ENCODE measurements around the gene BMX.

The BMX gene

GRCh38 chrX:15505101-15505500 is 4.5 kb downstream of the BMX start:
- DNase-seq (ENCODE audit: low read depth in 1 of 2, low spot score in 1 of 2): no peak

- DNase-seq (ENCODE audit: low read depth in 1 of 2, low spot score in 1 of 2): no peak
Measured at GRCh38 chrX:15507005-15507404, 6.4 kb downstream of the BMX start.

- DNase-seq (ENCODE audit: low read depth in 1 of 2, low spot score in 1 of 2): no peak
Measured at GRCh38 chrX:15509845-15510244, 9.2 kb downstream of the BMX start.

DNA sequence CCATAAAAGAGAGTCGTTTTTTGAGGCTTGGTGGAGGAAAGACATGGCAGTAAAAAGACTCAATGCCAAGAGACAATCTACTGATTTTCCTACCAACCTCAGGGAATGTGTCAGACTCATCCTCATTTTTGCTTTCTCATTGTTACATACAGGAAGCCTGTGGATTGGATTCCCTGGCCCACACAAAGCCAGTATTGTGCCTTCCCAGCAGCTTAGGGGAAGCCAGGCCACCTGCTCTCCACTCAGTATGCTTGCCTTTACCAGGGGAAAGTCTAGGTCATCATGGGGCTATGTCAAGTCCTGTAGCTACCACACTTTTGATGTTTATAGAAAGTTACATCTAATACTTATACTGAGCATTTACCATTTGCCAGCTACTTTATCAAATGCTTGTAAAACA is 11.0 kb downstream of the BMX start:
- no peak for DNase-seq (ENCODE audit: low read depth in 1 of 2, low spot score in 1 of 2)

GRCh38 chrX:15512401-15512965 is 11.9 kb downstream of the BMX start:
- no peak for DNase-seq (ENCODE audit: low read depth in 1 of 2, low spot score in 1 of 2)

DNA sequence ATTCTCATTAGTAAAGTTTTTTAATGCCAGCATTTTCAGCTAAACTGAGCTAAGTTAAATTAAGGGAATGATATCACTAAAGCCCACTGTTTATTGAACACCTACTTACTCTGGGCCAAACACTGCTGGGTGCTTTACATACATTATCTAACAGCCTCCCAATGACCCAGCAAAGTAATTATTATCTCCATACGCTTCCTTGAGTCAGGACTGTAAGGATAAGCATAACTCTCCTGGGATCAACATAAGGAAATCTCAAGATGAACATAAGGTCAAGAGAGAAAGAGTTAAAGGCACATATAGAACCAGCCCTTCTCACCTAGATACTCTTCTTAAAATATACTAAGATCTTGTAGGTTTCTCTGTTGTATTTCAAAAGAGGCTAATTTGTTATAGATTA is 13.7 kb downstream of the BMX start:
- no peak for DNase-seq (ENCODE audit: low read depth in 1 of 2, low spot score in 1 of 2)

DNA sequence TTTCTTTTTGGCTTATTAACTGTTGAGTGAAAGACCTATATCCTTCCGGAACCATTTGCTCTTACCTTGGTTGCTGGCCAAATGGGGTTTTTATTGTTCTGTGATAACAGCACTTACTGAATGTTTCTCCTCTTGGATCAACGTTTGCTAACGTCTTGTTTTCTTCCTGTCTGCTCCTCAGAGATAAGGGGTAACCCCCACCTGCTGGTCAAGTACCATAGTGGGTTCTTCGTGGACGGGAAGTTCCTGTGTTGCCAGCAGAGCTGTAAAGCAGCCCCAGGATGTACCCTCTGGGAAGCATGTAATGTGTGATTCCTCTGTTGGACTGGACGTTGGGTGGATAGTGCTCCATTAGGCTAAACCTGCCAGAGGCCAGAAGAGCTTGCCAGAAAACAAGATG is 15.3 kb downstream of the BMX start:
- no peak for DNase-seq (ENCODE audit: low read depth in 1 of 2, low spot score in 1 of 2)

GRCh38 chrX:15522464-15522863 is 21.9 kb downstream of the BMX start:
- no peak for DNase-seq (ENCODE audit: low read depth in 1 of 2, low spot score in 1 of 2)

DNA sequence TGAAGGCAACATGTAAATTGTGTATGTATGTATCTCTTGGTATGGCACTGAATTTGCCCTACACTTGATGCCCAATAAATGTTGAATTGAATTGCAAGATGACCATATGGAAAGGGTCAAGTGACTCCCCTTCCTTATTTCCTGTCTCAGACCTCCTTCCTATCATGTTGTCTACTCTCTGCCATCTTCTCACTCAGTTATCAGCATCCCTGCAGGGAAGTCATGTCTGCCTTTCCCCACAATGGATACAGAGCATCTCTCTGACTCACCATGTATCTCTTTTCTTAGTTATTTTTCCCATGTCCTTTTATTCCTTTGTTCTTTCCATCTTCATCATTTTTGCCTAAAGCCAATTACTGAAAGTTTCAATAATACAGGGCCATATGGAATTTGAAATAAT is 22.5 kb downstream of the BMX start:
- no peak for DNase-seq (ENCODE audit: low read depth in 1 of 2, low spot score in 1 of 2)

DNA sequence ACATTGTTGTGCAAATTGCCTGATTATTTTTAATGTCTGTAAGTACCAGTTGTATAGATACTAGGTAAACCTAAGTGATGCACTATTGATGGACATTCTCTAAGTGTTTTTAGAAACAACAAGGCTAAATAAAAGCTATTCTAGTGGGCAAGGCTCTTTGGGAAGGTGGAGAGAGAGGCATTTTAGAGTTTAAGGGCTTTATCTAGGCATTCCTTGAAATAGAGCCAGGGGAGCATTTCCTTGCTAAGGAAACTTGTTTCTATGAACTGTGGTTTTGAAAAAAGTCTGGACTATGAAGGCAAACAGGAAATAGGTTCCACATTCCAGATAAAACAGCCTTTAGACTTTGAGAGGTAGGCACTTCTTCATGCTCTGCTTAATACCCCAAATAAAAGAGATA is 23.8 kb downstream of the BMX start:
- no peak for DNase-seq (ENCODE audit: low read depth in 1 of 2, low spot score in 1 of 2)

DNA sequence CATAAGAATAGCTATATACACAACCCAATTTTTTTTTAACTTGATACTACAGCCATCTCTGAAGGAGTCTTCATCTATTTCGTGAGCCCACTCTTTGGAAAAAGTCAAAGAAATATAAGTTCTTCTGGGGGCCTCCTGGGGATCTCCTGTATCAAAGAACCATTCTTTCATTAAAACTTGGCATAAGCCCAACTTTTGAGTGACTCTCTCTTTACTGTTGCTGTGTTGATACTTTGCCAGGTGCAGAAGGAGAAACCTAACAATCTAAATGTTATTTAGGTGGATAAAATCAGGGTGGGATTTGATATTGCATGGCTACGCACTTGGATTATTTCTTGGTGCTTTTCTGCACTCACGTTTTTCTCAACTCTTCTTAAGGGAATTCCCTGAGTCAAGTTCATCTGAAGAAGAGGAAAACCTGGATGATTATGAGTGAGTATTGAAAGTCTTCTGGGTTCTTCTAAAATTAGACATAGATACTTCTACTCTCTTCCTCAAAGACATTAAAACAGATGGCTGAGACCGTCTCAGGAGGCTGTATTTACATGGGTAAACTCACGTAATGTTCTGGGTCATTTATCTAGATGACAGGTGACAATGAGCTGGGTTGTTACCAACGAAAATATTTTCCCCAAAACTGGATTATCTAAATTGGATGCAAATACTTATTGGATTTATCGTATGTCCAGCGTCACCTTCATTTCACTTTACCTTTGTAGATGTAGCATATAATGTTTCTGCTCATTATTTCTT is 25.2 kb downstream of the BMX start:
- no peak for DNase-seq (ENCODE audit: low read depth in 1 of 2, low spot score in 1 of 2)

DNA sequence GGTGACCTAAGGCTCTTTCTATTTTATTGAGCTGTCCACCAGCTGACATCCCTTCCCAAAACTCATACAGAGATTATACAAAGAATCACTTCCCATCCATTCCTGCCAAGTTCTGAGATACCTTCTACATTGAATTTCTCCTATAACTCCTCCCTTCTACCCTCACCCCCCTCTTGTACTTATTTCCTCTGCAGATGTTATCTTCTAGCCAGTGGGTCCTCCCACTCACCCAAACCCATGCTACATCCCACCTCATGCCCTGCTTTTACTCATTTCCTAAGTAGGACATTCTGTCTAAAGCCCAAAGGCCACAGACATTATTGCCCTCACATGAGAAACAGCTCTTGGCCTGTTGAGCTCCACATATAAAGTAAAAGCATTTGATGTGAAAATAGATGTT is 28.6 kb downstream of the BMX start:
- DNase-seq (ENCODE audit: low read depth in 1 of 2, low spot score in 1 of 2): no peak

DNA sequence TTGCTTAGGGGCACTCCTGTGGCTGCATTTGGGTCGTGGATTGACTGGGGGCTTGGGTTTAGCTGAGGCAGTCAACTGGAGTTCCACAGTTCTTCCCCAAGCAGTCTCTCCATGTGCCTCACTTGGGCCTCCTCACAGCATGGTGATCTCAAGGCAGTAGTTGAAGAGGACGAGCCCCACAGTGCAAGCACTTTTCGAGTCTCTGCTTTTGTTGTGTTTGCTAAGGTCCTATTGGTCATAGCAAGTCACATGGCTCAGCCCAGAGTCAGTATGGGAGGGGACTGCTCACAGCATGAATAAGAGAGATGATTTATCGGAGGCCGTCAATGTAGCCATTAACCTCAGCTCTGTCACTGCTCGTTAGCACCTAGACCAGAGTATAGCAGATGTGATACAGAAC is 29.7 kb downstream of the BMX start:
- DNase-seq (ENCODE audit: low read depth in 1 of 2, low spot score in 1 of 2): no peak

GRCh38 chrX:15546745-15547144 is 46.1 kb downstream of the BMX start:
- DNase-seq (ENCODE audit: low read depth in 1 of 2, low spot score in 1 of 2): no peak

- no peak for DNase-seq (ENCODE audit: low read depth in 1 of 2, low spot score in 1 of 2)
Measured at GRCh38 chrX:15547356-15547755, 46.7 kb downstream of the BMX start.

DNA sequence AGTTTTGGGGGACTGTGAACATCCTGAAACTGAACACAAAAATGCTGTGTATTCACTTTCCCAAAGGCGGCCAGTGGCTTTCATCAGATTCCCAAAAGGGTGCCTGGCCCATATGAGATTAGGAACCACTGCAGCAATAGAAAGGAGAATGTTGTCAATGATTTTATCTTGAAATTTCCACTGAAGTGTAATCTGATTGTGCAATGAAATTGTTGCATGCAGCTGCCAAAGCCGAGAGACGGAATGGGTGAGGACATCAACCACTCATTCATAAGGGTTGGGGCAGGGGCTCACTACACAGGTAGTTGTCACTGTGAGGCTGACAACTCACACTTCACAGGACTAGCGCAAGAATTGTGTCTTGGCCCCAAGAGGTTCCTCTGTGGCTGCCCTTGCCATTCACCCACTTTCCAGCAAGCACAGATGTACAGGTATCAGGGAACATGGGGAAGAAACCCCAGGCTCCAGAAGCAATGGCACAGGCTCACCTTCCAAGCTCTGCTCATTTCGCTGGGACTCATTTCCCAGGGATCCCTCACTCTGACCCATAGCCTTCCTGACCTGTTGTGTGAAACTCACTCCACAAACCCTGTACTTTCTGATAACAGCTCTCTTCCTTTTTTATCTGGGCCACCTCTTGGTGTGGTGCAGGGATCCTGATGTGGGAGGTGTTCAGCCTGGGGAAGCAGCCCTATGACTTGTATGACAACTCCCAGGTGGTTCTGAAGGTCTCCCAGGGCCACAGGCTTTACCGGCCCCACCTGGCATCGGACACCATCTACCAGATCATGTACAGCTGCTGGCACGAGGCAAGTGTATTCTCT is 48.8 kb downstream of the BMX start:
- DNase-seq (ENCODE audit: low read depth in 1 of 2, low spot score in 1 of 2): no peak

GRCh38 chrX:15559227-15559626 is 58.6 kb downstream of the BMX start:
- no peak for DNase-seq (ENCODE audit: low read depth in 1 of 2, low spot score in 1 of 2)

DNA sequence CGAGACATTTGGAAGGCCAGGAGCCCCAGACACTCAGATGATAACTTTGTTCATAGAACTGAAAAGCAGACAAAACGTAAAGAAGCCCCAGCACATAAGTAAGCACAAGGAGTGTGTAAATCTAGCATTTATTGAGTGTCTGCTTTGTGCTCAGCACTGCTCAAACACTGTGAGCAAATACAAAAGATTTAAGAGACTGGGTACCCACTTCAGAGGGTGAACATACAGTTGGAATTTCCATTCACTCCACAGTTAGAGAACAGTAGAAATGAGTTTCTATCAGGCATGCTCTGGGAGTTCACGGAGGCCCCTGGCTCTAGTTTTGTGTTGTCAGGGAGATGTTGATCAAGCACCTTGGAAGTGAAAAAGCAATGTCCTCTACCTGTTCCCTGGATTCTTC is 60.3 kb downstream of the BMX start:
- no peak for DNase-seq (ENCODE audit: low read depth in 1 of 2, low spot score in 1 of 2)

DNA sequence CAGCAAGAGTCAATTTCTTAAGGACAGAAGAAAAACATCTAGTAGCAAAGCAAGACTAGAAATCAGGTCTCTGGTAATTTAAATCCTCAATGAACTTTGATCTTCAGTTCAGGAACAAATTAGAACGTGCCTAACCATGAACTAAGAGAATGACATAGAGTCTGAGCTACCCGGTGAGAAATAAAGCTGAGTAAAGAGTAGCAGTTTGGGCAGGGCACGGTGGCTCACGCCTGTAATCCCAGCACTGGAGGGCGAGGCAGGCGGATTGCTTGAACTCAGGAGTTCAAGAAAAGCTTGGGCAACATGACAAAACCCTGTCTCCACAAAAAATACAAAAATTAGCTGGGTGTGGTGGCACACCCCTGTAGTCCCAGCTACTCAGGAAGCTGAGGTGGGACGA is 62.4 kb downstream of the BMX start:
- no peak for DNase-seq (ENCODE audit: low read depth in 1 of 2, low spot score in 1 of 2)

DNA sequence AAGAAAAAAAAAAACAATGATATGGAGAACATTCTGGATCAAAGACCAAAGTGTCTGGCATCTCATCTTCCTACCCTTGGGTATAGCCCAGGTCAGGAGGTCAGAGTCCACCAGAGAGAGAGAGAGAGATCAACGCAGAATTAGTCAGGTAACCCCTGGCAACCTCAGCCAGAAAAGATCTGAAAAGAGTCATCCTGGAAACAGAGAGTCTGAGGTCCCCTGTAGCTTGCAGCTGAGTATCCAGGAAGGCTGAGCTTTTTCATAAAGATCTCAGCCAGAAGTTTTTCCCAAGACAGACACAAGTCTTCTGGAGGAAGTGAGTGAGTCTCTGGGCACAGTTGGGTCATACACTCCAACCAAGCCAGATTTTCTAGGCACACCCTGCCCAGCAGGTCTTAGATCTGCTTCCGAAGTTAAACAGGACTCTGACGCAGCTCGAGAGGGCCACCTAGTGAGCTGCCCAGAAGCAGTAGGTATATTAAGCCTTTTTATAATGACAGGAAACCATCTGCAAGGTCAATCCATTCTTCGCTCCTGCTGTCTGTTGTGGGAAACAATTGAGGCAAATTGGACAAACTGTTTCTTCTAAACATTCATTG is 64.5 kb downstream of the BMX start:
- DNase-seq (ENCODE audit: low read depth in 1 of 2, low spot score in 1 of 2): no peak

- DNase-seq (ENCODE audit: low read depth in 1 of 2, low spot score in 1 of 2): no peak
Measured at GRCh38 chrX:15566244-15566643, 65.6 kb downstream of the BMX start.

GRCh38 chrX:15567267-15567666 is 66.7 kb downstream of the BMX start:
- no peak for DNase-seq (ENCODE audit: low read depth in 1 of 2, low spot score in 1 of 2)
